Right ventricle myocardium superior (tissue), 1 donor: ENCODE measurements around the gene KPTN. TPM values are rescaled to one million over a fixed set of nuclear protein-coding genes. Genes with fewer than 3 reads are reported as not detected.

Source experiments
- ATAC-seq: fragments of 200-7000 bp; cut with Tn5 transposase; one replicate; pipeline ENCODE4 v1.9.1; 2020; ENCODE audit warnings: mild to moderate bottlenecking; ENCODE audit not compliant: poor library complexity
- DNase-seq: peaks from one replicate; pipeline ENCODE4 v3.0.0-alpha.2; 2020
- intact Hi-C: fragments of 100-400 bp; cut with DNase I; formaldehyde crosslinking; loops from one replicate; pipeline ENCODE4 v1.11.2; 2022
- total RNA-seq: library from RNA; stranded (reverse); fragmentation: NEBNext Ultra II Directional; extraction: Animal tissue kit (Norgen Biotek cat#: 25700); gene quantifications from one replicate; pipeline ENCODE4 v1.2.1, GENCODE V29; 2021
- donor health status: DM: no; HTN: yes; CAD: no; lungs with severe emphysema.

The KPTN gene
- total RNA-seq, 1 donor from 2014 or later = 8.4 TPM

- ATAC-seq (no peak), DNase-seq (no peak)
- intact Hi-C loops = no loop called here
Measured at GRCh38 chr19:47476438-47476972, 7.5 kb downstream of the KPTN start.

GRCh38 chr19:47475465-47475864 lies 8.6 kb downstream of the KPTN start:
- intact Hi-C loops = no loop called here
- ATAC-seq (no peak), DNase-seq (no peak)

- DNase-seq = no peak
- no peak for ATAC-seq
- intact Hi-C loops = no loop called here
Measured at GRCh38 chr19:47473336-47473735, 10.7 kb downstream of the KPTN start.

GRCh38 chr19:47471733-47472457 lies 12.1 kb downstream of the KPTN start, which contains the start of gene SLC8A2:
TSS of gene SLC8A2 (minus strand) at chr19:47471893. CDS start at chr19:47466403, 5,490 bp downstream.
- peak; percentile 51 for ATAC-seq
- peak; percentile 73 for DNase-seq

GRCh38 chr19:47471381-47471732 lies 12.7 kb downstream of the KPTN start:
- DNase-seq (no peak), ATAC-seq (no peak)
- intact Hi-C loops = no loop called here

More at GRCh38 chr19:47471733-47472457, 12.1 kb downstream of the KPTN start, which contains the start of gene SLC8A2:
- intact Hi-C loops = no loop called here

- intact Hi-C loops = no loop called here
- ATAC-seq (no peak), DNase-seq (no peak)
Measured at GRCh38 chr19:47470447-47471195, 13.4 kb downstream of the KPTN start.

- DNase-seq = no peak
- intact Hi-C loops = no loop called here
- no peak for ATAC-seq
Measured at GRCh38 chr19:47469719-47470118, 14.3 kb downstream of the KPTN start.

- DNase-seq (no peak), ATAC-seq (no peak)
- intact Hi-C loops = no loop called here
Measured at GRCh38 chr19:47469363-47469700, 14.7 kb downstream of the KPTN start.

GRCh38 chr19:47467914-47468313 lies 16.1 kb downstream of the KPTN start:
- ATAC-seq = no peak
- no peak for DNase-seq
- intact Hi-C loops = no loop called here

GRCh38 chr19:47465957-47466356 lies 18.1 kb downstream of the KPTN start:
- no peak for DNase-seq
- intact Hi-C loops = no loop called here
- no peak for ATAC-seq

- DNase-seq (no peak), ATAC-seq (no peak)
- intact Hi-C loops = no loop called here
Measured at GRCh38 chr19:47464675-47465419, 19.2 kb downstream of the KPTN start.

- no peak for DNase-seq
- ATAC-seq = no peak
- intact Hi-C loops = no loop called here
Measured at GRCh38 chr19:47461876-47462275, 22.1 kb downstream of the KPTN start.

- no peak for ATAC-seq
- intact Hi-C loops = no loop called here
- DNase-seq = no peak
Measured at GRCh38 chr19:47459477-47459876, 24.5 kb downstream of the KPTN start.

- intact Hi-C loops = no loop called here
- no peak for DNase-seq
- ATAC-seq = no peak
Measured at GRCh38 chr19:47458672-47459071, 25.3 kb downstream of the KPTN start.

- DNase-seq = no peak
- no peak for ATAC-seq
- intact Hi-C loops = no loop called here
Measured at GRCh38 chr19:47456721-47457474, 27.1 kb downstream of the KPTN start.

- ATAC-seq (no peak), DNase-seq (no peak)
- intact Hi-C loops = no loop called here
Measured at GRCh38 chr19:47450478-47450877, 33.5 kb downstream of the KPTN start.

GRCh38 chr19:47448360-47448727 lies 35.7 kb downstream of the KPTN start:
- intact Hi-C loops = loop anchor here (5.0 kb wide), 1 partner anchor 54 kb away; no protein-coding TSS in a partner anchor
- no peak for DNase-seq
- ATAC-seq = no peak

GRCh38 chr19:47447470-47448359 lies 36.3 kb downstream of the KPTN start:
- ATAC-seq = peak; percentile 41
- no peak for DNase-seq
- intact Hi-C loops = loop anchor here (5.0 kb wide), 1 partner anchor 55 kb away; no protein-coding TSS in a partner anchor
